Natural killer cell (primary cell): Measurements from ENCODE around the gene CCDC196. TPM values are rescaled to one million over a fixed set of nuclear protein-coding genes. Genes with fewer than 3 reads are reported as not detected.

Source experiments
- ATAC-seq, 3 donors: fragments of 150-1000 bp in 2 of 3; fragments of 200-7000 bp in 1 of 3; cut with Tn5 transposase; 1 replicate in 1 of 3; 2 replicates in 2 of 3; pipeline ENCODE4 v1.10.0; 2021; ENCODE audit warnings: mild to moderate bottlenecking in 2 of 3, moderate library complexity in 2 of 3
- DNase-seq, 2 donors: peaks; one replicate each; pipeline versions ENCODE4 v3.0.0 to v3.0.0-alpha.2; 2013 to 2021; ENCODE audit warnings: mixed read lengths in 1 of 2
- H3K27ac ChIP-seq: one replicate; pipeline ENCODE4 v1.5.1; 2013; ENCODE audit warnings: mild to moderate bottlenecking, low read length
- H3K27me3 ChIP-seq: one replicate; pipeline ENCODE4 v1.6.1; 2013; ENCODE audit warnings: low read length; ENCODE audit not compliant: control insufficient read depth, insufficient read depth
- H3K36me3 ChIP-seq: one replicate; pipeline ENCODE4 v1.6.1; 2013; ENCODE audit warnings: low read length; ENCODE audit not compliant: control insufficient read depth, insufficient read depth
- H3K4me1 ChIP-seq: one replicate; pipeline ENCODE4 v1.6.1; 2013; ENCODE audit warnings: low read length; ENCODE audit not compliant: control insufficient read depth, insufficient read depth
- H3K4me3 ChIP-seq: one replicate; pipeline ENCODE4 v1.5.1; 2013; ENCODE audit warnings: low read length
- H3K9me3 ChIP-seq: one replicate; pipeline ENCODE4 v1.6.1; 2013; ENCODE audit warnings: low read length; ENCODE audit not compliant: control insufficient read depth, insufficient read depth
- H3K27ac Mint-ChIP-seq, 2 donors: one replicate each; pipeline ENCODE4 v1.8.0; 2022; ENCODE audit warnings: mild to moderate bottlenecking in 2 of 2, mixed read lengths in 2 of 2, moderate library complexity in 1 of 2
- H3K27me3 Mint-ChIP-seq, 2 donors: one replicate each; pipeline ENCODE4 v1.8.0; 2022; ENCODE audit warnings: low read depth in 2 of 2, mixed read lengths in 2 of 2
- H3K36me3 Mint-ChIP-seq: one replicate; pipeline ENCODE4 v1.8.0; 2022; ENCODE audit warnings: mixed read lengths
- H3K4me1 Mint-ChIP-seq, 2 donors: one replicate each; pipeline ENCODE4 v1.8.0; 2022; ENCODE audit warnings: mixed read lengths in 2 of 2
- H3K4me3 Mint-ChIP-seq: one replicate; pipeline ENCODE4 v1.8.0; 2022; ENCODE audit warnings: mild to moderate bottlenecking, moderate library complexity, mixed read lengths
- H3K9me3 Mint-ChIP-seq, 2 donors: one replicate each; pipeline ENCODE4 v1.8.0; 2022; ENCODE audit warnings: mixed read lengths in 2 of 2
- CTCF ChIP-seq: fragments of 200-600 bp; IDR thresholded peaks from one replicate; pipeline ENCODE4 v1.8.0; 2022; ENCODE audit warnings: antibody characterized with exemption
- WGBS: methylation state at CpG from one replicate; pipeline ENCODE4 v1.1.7; 2013; ENCODE audit warnings: missing lambda C conversion rate; ENCODE audit not compliant: insufficient coverage; 5-methylcytosine and 5-hydroxymethylcytosine counted together
- intact Hi-C: fragments of 100-400 bp; cut with micrococcal nuclease; formaldehyde crosslinking; loops from one replicate; pipeline ENCODE4 v1.14.2; 2022
- total RNA-seq, 4 donors: library from RNA; stranded (reverse); fragments of 120-200 nt in 1 of 4; gene quantifications; one replicate each; pipeline versions ENCODE4 v1.2.3 to v1.2.4, GENCODE V29; 2013 to 2022

CCDC196 gene
- total RNA-seq, 3 donors from 2014 or later (not counting 1 experiment from before 2014, with no cell fraction given): not detected

- H3K27ac ChIP-seq: no peak overlapping the region
- ATAC-seq (no peak), DNase-seq (no peak)
- peaks cover 12% of the 10 kb centered on the region for H3K4me1 ChIP-seq
- H3K36me3 ChIP-seq: no peaks in the 10 kb centered on the region
- H3K9me3 ChIP-seq: no peaks in the 10 kb centered on the region
- H3K27me3 Mint-ChIP-seq: peaks cover 0 to 4% of the 10 kb centered on the region in 2 donors
- H3K27ac Mint-ChIP-seq: no peak overlapping the region
- no peak for TF ChIP-seq CTCF
- H3K27me3 ChIP-seq: no peaks in the 10 kb centered on the region
- H3K4me3 ChIP-seq: no peak overlapping the region
- no peaks in the 10 kb centered on the region for H3K36me3 Mint-ChIP-seq
- H3K4me1 Mint-ChIP-seq: peaks cover 7 to 10% of the 10 kb centered on the region in 2 donors
- H3K9me3 Mint-ChIP-seq: no peaks in the 10 kb centered on the region
- no peak overlapping the region for H3K4me3 Mint-ChIP-seq
- 95% methylated on average over 1 of the region's 1 CpG for WGBS
- intact Hi-C loops: no loop called here
Measured at GRCh38 chr14:66503532-66503931, 17.4 kb downstream of the CCDC196 start.

- H3K36me3 ChIP-seq: no peaks in the 10 kb centered on the region
- H3K27ac ChIP-seq: peak overlapping the region; percentile 64
- Mint-ChIP-seq H3K4me3 (peak overlapping the region; percentile 96), H3K4me1 (peaks cover 18 to 27% of the 10 kb centered on the region in 2 donors), H3K9me3 (no peaks in the 10 kb centered on the region), H3K27me3 (peaks cover 14 to 21% of the 10 kb centered on the region in 2 donors), H3K36me3 (no peaks in the 10 kb centered on the region), H3K27ac (peak overlapping the region; percentile 62 to 85)
- H3K9me3 ChIP-seq: no peaks in the 10 kb centered on the region
- DNase-seq: no peak
- peak overlapping the region; percentile 76 for H3K4me3 ChIP-seq
- no peak for TF ChIP-seq CTCF
- H3K4me1 ChIP-seq: peaks cover 17% of the 10 kb centered on the region
- H3K27me3 ChIP-seq: peaks cover 6% of the 10 kb centered on the region
- intact Hi-C loops: no loop called here
- ATAC-seq: peak in 2 of 3 donors; percentile 5 to 17
- WGBS: 3% methylated on average over 23 of the region's 23 CpGs
Measured at GRCh38 chr14:66507181-66507721, 21.1 kb downstream of the CCDC196 start.

- peak within 1 kb of the TSS; percentile 62 to 85 for H3K27ac Mint-ChIP-seq
- intact Hi-C loops: no loop called here
- H3K27me3 Mint-ChIP-seq: peaks cover 14 to 21% of the 10 kb centered on the region in 2 donors
- H3K9me3 Mint-ChIP-seq: no peaks in the 10 kb centered on the region
- DNase-seq (peak; percentile 70 to 91), ATAC-seq (peak; percentile 79 to 91 (median 83))
- Histone ChIP-seq H3K4me3 (peak within 1 kb of the TSS; percentile 76), H3K27ac (peak within 1 kb of the TSS; percentile 64), H3K9me3 (no peaks in the 10 kb centered on the region), H3K36me3 (no peaks in the 10 kb centered on the region), H3K4me1 (peaks cover 17% of the 10 kb centered on the region), H3K27me3 (peaks cover 6% of the 10 kb centered on the region)
- H3K36me3 Mint-ChIP-seq: no peaks in the 10 kb centered on the region
- peak within 1 kb of the TSS; percentile 96 for H3K4me3 Mint-ChIP-seq
- no peak for TF ChIP-seq CTCF
- WGBS: under 1% methylated on average over 91 of the region's 91 CpGs
- H3K4me1 Mint-ChIP-seq: peaks cover 18 to 27% of the 10 kb centered on the region in 2 donors
Measured at GRCh38 chr14:66507722-66508546, 21.8 kb downstream of the CCDC196 start, which contains the start of gene GPHN. GPHN (plus strand) TSS chr14:66508147.
